Measurements from ENCODE around the gene MRPL21.
A peak's percentile ranks its signal among the peaks of the same experiment; 100 is the strongest.

The MRPL21 gene

GRCh38 chr11:68934666-68935065 lies 31.0 kb upstream of the MRPL21 start:
- DNase-seq, result no peak

- no peak for DNase-seq
These were observed 30.7 kb upstream of the MRPL21 start for GRCh38 chr11:68934321-68934645.

- DNase-seq, result no peak
These were observed 30.1 kb upstream of the MRPL21 start for GRCh38 chr11:68933605-68934320.

GRCh38 chr11:68932933-68933577 lies 29.4 kb upstream of the MRPL21 start:
- DNase-seq, result no peak

GRCh38 chr11:68932358-68932757 lies 28.7 kb upstream of the MRPL21 start:
- no peak for DNase-seq

- no peak for DNase-seq
These were observed 28.3 kb upstream of the MRPL21 start for GRCh38 chr11:68931911-68932310.

GRCh38 chr11:68930991-68931855 lies 27.6 kb upstream of the MRPL21 start:
- DNase-seq, result no peak

- DNase-seq, result no peak
These were observed 26.3 kb upstream of the MRPL21 start for GRCh38 chr11:68929706-68930570.

- no peak for DNase-seq
These were observed 25.5 kb upstream of the MRPL21 start for GRCh38 chr11:68929135-68929534.

GRCh38 chr11:68928136-68928880 lies 24.7 kb upstream of the MRPL21 start:
- no peak for DNase-seq

GRCh38 chr11:68927280-68928135 lies 23.9 kb upstream of the MRPL21 start:
- no peak for DNase-seq

- DNase-seq, result peak; percentile 5
These were observed 22.0 kb upstream of the MRPL21 start for GRCh38 chr11:68925611-68926010.

- DNase-seq, result no peak
These were observed 20.7 kb upstream of the MRPL21 start for GRCh38 chr11:68924073-68924925.

GRCh38 chr11:68923614-68924013 lies 20.0 kb upstream of the MRPL21 start:
- no peak for DNase-seq

GRCh38 chr11:68916439-68916838 lies 12.8 kb upstream of the MRPL21 start:
- DNase-seq, result no peak

GRCh38 chr11:68914761-68915160 lies 11.1 kb upstream of the MRPL21 start:
- DNase-seq, result no peak

- no peak for DNase-seq
These were observed 9.6 kb upstream of the MRPL21 start for GRCh38 chr11:68913188-68913587.

GRCh38 chr11:68912254-68912653 lies 8.6 kb upstream of the MRPL21 start:
- DNase-seq, result no peak

- no peak for DNase-seq
These were observed 8.1 kb upstream of the MRPL21 start for GRCh38 chr11:68911731-68912130.

- no peak for DNase-seq
These were observed 7.3 kb upstream of the MRPL21 start for GRCh38 chr11:68910965-68911364.

Measured in CD4-positive, alpha-beta T cell treated with Interleukin-17A for 1 hour (primary cell).